CD14-positive monocyte (primary cell): ENCODE data around the gene NUDT8. TPM values are rescaled to one million over a fixed set of nuclear protein-coding genes. Genes with fewer than 3 reads are reported as not detected.
A peak's percentile ranks its signal among the peaks of the same experiment; 100 is the strongest.

Source experiments
- DNase-seq, 3 donors: peaks; one replicate each; pipeline ENCODE4 v3.0.0-alpha.2; 2011 to 2022
- H2AFZ ChIP-seq: 2 replicates; pipeline ENCODE4 v1.6.0; 2012; ENCODE audit warnings: mild to moderate bottlenecking, low read depth, low read length, inconsistent platforms; ENCODE audit not compliant: insufficient read depth, poor library complexity, severe bottlenecking
- H3K27ac ChIP-seq, 2 donors: 1 replicate in 1 of 2; 2 replicates in 1 of 2; pipeline ENCODE4 v1.5.1; 2012 to 2013; ENCODE audit warnings: low read length in 2 of 2, control low read depth in 1 of 2, inconsistent platforms in 1 of 2, low read depth in 1 of 2, mild to moderate bottlenecking in 1 of 2
- H3K27me3 ChIP-seq, 2 donors: one replicate each; pipeline versions ENCODE4 v1.6.0 to v1.6.1; 2011 to 2013; ENCODE audit warnings: low read length in 2 of 2; ENCODE audit not compliant: control insufficient read depth in 2 of 2, insufficient read depth in 2 of 2
- H3K36me3 ChIP-seq, 2 donors: replicated peaks in 1 of 2; 1 replicate in 1 of 2; 2 replicates in 1 of 2; pipeline versions ENCODE4 v1.5.1 to v1.6.1; 2012 to 2013; ENCODE audit warnings: low read length in 2 of 2, control low read depth in 1 of 2, inconsistent platforms in 1 of 2, mild to moderate bottlenecking in 1 of 2; ENCODE audit not compliant: insufficient read depth in 2 of 2, control insufficient read depth in 1 of 2
- H3K4me1 ChIP-seq, 2 donors: 1 replicate in 1 of 2; 2 replicates in 1 of 2; pipeline versions ENCODE4 v1.5.1 to v1.6.1; 2012 to 2013; ENCODE audit warnings: low read length in 2 of 2, control low read depth in 1 of 2, inconsistent platforms in 1 of 2, mild to moderate bottlenecking in 1 of 2, moderate library complexity in 1 of 2; ENCODE audit not compliant: insufficient read depth in 2 of 2, control insufficient read depth in 1 of 2
- H3K4me2 ChIP-seq: replicated peaks from 2 replicates; pipeline ENCODE3; 2012; ENCODE audit warnings: low read length, moderate library complexity, mild to moderate bottlenecking; ENCODE audit not compliant: poor library complexity, severe bottlenecking; ENCODE audit errors: extremely low read depth
- H3K4me3 ChIP-seq, 3 experiments: fragments of 200-600 bp in 1 of 3; sonication (generic) in 1 of 3; replicated peaks in 1 of 3; 1 replicate in 2 of 3; 2 replicates in 1 of 3; pipeline ENCODE4 v1.5.1; 2011 to 2013; ENCODE audit warnings: low read length in 3 of 3, mild to moderate bottlenecking in 3 of 3, control low read depth in 2 of 3, low read depth in 2 of 3, inconsistent platforms in 1 of 3, moderate library complexity in 1 of 3
- H3K79me2 ChIP-seq: 2 replicates; pipeline ENCODE4 v1.6.0; 2012; ENCODE audit warnings: mild to moderate bottlenecking, control low read depth, inconsistent platforms, low read length, moderate library complexity; ENCODE audit not compliant: insufficient read depth
- H3K9ac ChIP-seq: 2 replicates; pipeline ENCODE4 v1.6.0; 2017; ENCODE audit warnings: low read length, mild to moderate bottlenecking; ENCODE audit not compliant: insufficient read depth, poor library complexity, severe bottlenecking
- H3K9me3 ChIP-seq, 2 donors: replicated peaks in 1 of 2; 1 replicate in 1 of 2; 2 replicates in 1 of 2; pipeline versions ENCODE4 v1.5.1 to v1.6.1; 2012 to 2013; ENCODE audit warnings: low read length in 2 of 2, control low read depth in 1 of 2; ENCODE audit not compliant: control insufficient read depth in 1 of 2, insufficient read depth in 1 of 2
- H4K20me1 ChIP-seq: 2 replicates; pipeline ENCODE4 v1.6.0; 2012; ENCODE audit warnings: mild to moderate bottlenecking, low read length, control low read depth, moderate library complexity; ENCODE audit not compliant: insufficient read depth
- H3K27ac Mint-ChIP-seq, 7 donors: one replicate each; pipeline ENCODE4 v1.8.0; 2020; ENCODE audit warnings: mild to moderate bottlenecking in 7 of 7, mixed read lengths in 7 of 7, moderate library complexity in 6 of 7, inconsistent platforms in 2 of 7
- H3K27me3 Mint-ChIP-seq, 3 donors: one replicate each; pipeline ENCODE4 v1.8.0; 2021 to 2022; ENCODE audit warnings: low read depth in 3 of 3, mild to moderate bottlenecking in 3 of 3, mixed read lengths in 3 of 3, moderate library complexity in 3 of 3, inconsistent platforms in 1 of 3
- H3K36me3 Mint-ChIP-seq, 2 donors: one replicate each; pipeline ENCODE4 v1.8.0; 2020; ENCODE audit warnings: mixed read lengths in 2 of 2, inconsistent platforms in 1 of 2, mild to moderate bottlenecking in 1 of 2
- H3K4me1 Mint-ChIP-seq: one replicate; pipeline ENCODE4 v1.8.0; 2020; ENCODE audit warnings: mild to moderate bottlenecking, mixed read lengths
- H3K4me3 Mint-ChIP-seq, 2 donors: one replicate each; pipeline ENCODE4 v1.8.0; 2020; ENCODE audit warnings: mild to moderate bottlenecking in 2 of 2, mixed read lengths in 2 of 2, moderate library complexity in 1 of 2
- H3K9me3 Mint-ChIP-seq, 7 donors: one replicate each; pipeline ENCODE4 v1.8.0; 2020 to 2022; ENCODE audit warnings: mixed read lengths in 7 of 7, mild to moderate bottlenecking in 6 of 7, moderate library complexity in 6 of 7, inconsistent platforms in 2 of 7
- CTCF ChIP-seq: fragments of 200-600 bp; IDR thresholded peaks from one replicate; pipeline ENCODE4 v1.8.0; 2022; ENCODE audit warnings: antibody characterized with exemption, mild to moderate bottlenecking
- WGBS: methylation state at CpG from one replicate; pipeline ENCODE4 v1.1.5; 2013; ENCODE audit warnings: missing lambda C conversion rate; ENCODE audit not compliant: insufficient coverage; 5-methylcytosine and 5-hydroxymethylcytosine counted together
- intact Hi-C, 2 donors: fragments of 100-400 bp; cut with micrococcal nuclease; formaldehyde crosslinking; loops; one replicate each; pipeline versions ENCODE4 v1.15.0 to v1.15.1; 2023
- polyA plus RNA-seq, 3 donors: library from polyadenylated mRNA; depleted of rRNA in 1 of 3; unstranded in 2 of 3; stranded (reverse) in 1 of 3; fragments of 300-500 nt in 2 of 3; fragments of >200 nt in 1 of 3; fragmentation: Illumina TruSeq in 2 of 3; gene quantifications; 1 replicate in 2 of 3; 2 replicates in 1 of 3; pipeline ENCODE4 v1.2.3, GENCODE V29; 2012 to 2021

The NUDT8 gene
- polyA plus RNA-seq, 3 donors = 0.92 to 1.4 (median 1.3) TPM

GRCh38 chr11:67615728-67616430 is 13.9 kb downstream of the NUDT8 start:
- peak overlapping the region; percentile 20 to 48 for H3K4me3 Mint-ChIP-seq
- peaks cover 0 to 7% (median 0%) of the 10 kb centered on the region in 7 donors for H3K9me3 Mint-ChIP-seq
- DNase-seq = peak in 1 of 3 donors; percentile 7
- Histone ChIP-seq H3K4me3 (no peak overlapping the region), H3K9me3 (no peaks in the 10 kb centered on the region), H3K4me1 (peaks cover 19 to 24% of the 10 kb centered on the region in 2 donors), H3K36me3 (peaks cover 18% of the 10 kb centered on the region in 2 donors), H3K4me2 (no peak overlapping the region), H3K79me2 (no peaks in the 10 kb centered on the region), H3K27me3 (peaks cover 0 to 17% of the 10 kb centered on the region in 2 donors), H2AFZ (no peak overlapping the region), H3K27ac (no peak overlapping the region), H3K9ac (no peak overlapping the region), H4K20me1 (no peaks in the 10 kb centered on the region)
- peaks cover 17 to 18% of the 10 kb centered on the region in 2 donors for H3K36me3 Mint-ChIP-seq
- peaks cover 21 to 26% (median 25%) of the 10 kb centered on the region in 3 donors for H3K27me3 Mint-ChIP-seq
- TF ChIP-seq CTCF = peak; percentile 36
- H3K27ac Mint-ChIP-seq = no peak overlapping the region
- WGBS = 41% methylated on average over 26 of the region's 34 CpGs
- intact Hi-C loops = no loop called here
- H3K4me1 Mint-ChIP-seq = peaks cover 18% of the 10 kb centered on the region

DNA sequence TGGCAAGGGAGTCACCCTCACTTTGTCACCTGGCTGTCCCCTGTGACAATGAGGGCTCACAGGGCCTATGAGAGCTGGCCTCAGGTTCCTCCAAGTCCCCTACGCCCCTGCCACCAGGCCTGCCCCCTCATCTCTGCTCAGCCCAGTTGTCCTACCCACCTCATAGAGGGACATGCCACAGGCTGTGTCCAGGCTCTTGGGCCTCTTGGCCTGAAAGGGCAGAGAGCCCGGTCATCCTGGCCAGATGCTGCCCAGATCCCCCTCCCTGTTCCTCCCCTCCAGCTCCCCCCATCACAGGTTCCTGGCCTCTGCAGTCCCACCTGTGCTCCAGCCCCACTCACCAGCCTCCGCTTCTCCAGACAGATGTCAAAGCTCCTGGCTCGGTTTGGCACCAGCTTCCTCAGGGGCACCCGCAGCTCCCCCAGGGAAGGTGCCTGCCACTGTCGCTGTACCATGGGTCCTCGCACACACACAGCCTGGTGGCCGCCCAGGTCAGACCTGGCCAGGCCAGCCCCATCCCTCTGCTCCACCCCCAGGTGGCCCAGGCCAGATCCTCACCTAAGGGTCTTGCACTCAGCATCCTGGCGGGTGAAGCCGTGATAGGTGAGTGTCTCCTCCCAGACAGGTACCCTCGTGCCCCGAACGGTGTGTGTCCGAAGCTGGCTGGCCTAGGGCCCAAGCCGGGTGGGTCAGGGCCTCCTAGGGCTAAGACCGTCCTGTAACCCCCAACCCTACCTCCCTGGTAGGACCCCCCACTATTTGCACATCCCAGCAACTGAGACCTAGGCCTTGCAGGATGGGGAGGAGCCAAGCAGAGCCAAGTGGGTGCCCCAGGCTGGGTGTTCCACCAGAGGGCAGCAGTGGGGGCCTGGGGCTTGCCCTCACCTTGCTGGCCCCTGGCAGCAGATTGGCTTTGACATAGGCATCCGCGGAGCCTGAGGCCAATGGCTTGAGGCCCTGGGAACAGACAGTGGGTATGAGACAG is 14.7 kb downstream of the NUDT8 start:
- peaks cover 0 to 17% of the 10 kb centered on the region in 2 donors for H3K27me3 ChIP-seq
- Mint-ChIP-seq H3K9me3 (peaks cover 0 to 1% (median 0%) of the 10 kb centered on the region in 7 donors), H3K27ac (peak overlapping the region; percentile 89 to 95 (median 91)), H3K4me1 (peaks cover 18% of the 10 kb centered on the region), H3K4me3 (peak overlapping the region; percentile 73 to 86), H3K27me3 (peaks cover 22 to 26% (median 25%) of the 10 kb centered on the region in 3 donors), H3K36me3 (peaks cover 25 to 27% of the 10 kb centered on the region in 2 donors)
- H3K9me3 ChIP-seq = no peaks in the 10 kb centered on the region
- H2AFZ ChIP-seq = peak overlapping the region; percentile 88
- H3K4me2 ChIP-seq = peak overlapping the region; percentile 66
- intact Hi-C loops = no loop called here
- peak overlapping the region in 1 of 3 experiments; percentile 70 for H3K4me3 ChIP-seq
- H3K36me3 ChIP-seq = peaks cover 26 to 27% of the 10 kb centered on the region in 2 donors
- WGBS = 91% methylated on average over 18 of the region's 18 CpGs
- H3K4me1 ChIP-seq = peaks cover 19 to 24% of the 10 kb centered on the region in 2 donors
- H4K20me1 ChIP-seq = no peaks in the 10 kb centered on the region
- H3K9ac ChIP-seq = peak overlapping the region; percentile 87
- peak; percentile 36 to 47 (median 41) for DNase-seq
- peak; percentile 71 for TF ChIP-seq CTCF
- peak overlapping the region; percentile 86 to 96 for H3K27ac ChIP-seq
- no peaks in the 10 kb centered on the region for H3K79me2 ChIP-seq
